GM13976 (cell line): ENCODE measurements around the gene FNDC3B.

Source experiments
- DNase-seq: peaks from one replicate; pipeline ENCODE4 v3.0.0; 2012; ENCODE audit warnings: low spot score
- in situ Hi-C: fragments of 300-500 bp; cut with MboI; formaldehyde crosslinking; loops from one replicate; pipeline ENCODE4 v1.12.0; 2022; ENCODE audit warnings: low sequenced_read_pairs, mixed read lengths, inconsistent platforms; ENCODE audit not compliant: unreplicated experiment
- TF ChIP-seq, protein P1 (sequence below): IDR thresholded peaks from 2 replicates; pipeline ENCODE4 v1.5.1; 2012; ENCODE audit warnings: borderline replicate concordance, mild to moderate bottlenecking; ENCODE audit not compliant: insufficient read depth; ENCODE audit errors: extremely low read depth, missing control alignments, control extremely low read depth

FNDC3B gene

DNA sequence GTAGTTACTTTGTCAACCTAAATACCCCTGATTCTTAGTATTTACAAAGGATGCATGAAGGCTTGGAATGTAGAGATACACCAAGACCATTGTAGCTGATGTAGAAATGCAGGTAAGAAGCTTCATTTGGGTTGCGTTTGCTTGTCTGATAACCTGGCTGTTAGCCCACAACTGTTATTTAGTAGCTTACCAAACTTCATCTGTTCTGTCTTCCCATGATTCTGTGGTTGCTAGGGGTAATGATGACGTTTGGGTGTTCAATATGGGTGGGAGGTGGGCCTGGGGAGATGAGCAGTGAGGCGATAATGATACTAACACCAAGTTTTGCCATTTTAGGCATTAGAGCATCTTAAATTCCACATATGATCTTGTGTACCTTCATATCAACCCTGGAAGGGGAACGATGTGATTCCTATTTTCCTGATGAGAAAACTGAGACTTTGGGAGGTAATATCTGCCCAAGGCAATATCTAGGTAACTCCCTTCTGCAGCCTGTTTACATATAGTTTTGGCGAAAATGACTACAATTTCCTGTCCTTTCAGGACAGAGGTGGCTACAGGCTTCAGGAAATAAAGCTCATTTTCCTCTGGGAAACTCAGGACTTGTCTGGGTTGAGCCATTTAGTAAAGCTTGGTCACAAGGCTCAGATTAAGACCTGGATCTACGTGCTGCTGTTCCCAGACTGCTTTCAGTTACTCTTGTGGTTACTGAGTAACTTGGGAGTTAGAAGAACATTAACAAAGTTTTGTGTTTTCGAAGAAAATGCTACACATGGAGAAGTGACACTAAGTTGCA, 26.8 kb downstream of the FNDC3B start:
- TF ChIP-seq, protein P1, sequence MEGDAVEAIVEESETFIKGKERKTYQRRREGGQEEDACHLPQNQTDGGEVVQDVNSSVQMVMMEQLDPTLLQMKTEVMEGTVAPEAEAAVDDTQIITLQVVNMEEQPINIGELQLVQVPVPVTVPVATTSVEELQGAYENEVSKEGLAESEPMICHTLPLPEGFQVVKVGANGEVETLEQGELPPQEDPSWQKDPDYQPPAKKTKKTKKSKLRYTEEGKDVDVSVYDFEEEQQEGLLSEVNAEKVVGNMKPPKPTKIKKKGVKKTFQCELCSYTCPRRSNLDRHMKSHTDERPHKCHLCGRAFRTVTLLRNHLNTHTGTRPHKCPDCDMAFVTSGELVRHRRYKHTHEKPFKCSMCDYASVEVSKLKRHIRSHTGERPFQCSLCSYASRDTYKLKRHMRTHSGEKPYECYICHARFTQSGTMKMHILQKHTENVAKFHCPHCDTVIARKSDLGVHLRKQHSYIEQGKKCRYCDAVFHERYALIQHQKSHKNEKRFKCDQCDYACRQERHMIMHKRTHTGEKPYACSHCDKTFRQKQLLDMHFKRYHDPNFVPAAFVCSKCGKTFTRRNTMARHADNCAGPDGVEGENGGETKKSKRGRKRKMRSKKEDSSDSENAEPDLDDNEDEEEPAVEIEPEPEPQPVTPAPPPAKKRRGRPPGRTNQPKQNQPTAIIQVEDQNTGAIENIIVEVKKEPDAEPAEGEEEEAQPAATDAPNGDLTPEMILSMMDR: no peak
- in situ Hi-C loops: no loop called here
- no peak for DNase-seq

DNA sequence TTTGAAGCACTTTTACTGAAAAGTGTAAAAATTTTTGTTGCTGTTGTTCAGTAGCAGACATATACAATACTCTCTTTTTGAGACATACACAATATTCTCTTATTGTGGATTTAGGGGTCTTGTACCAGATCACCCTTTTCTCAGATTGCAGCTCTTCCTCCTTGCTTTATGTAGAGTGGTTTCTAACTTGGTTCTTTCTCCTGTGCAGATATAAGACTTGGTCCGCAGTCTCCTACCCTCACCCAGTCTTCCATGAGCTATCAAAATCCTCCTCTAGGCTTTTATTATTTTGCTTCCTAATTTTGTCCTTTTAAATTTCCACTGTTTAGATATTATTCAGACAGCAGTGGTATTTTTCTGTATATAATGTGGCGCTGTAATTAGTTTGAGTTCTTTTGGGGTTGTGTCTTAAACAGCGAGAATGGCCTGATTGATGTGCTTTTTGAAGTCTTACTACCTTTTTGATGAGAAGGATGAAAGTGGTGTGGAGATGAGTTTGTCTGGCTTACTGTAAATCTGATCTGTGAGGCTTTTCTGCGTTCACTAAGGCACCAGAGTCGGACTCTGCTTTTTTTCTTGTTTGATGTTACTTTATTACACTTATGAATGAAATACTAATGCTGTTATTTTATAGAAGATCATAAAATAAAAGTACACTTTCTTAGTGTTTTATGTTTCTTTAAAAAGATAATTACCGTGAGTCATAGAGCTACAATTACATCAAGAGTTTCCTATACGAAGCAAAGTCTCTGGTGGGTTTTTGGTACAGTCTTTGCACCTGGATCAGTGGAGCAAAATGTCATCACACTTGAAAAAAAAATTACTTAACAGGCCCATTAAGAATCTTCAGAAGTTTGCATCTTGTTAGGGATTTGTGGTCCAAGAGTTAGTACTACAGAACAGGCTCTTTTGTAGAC, 27.8 kb downstream of the FNDC3B start:
- TF ChIP-seq, protein P1: no peak
- in situ Hi-C loops: no loop called here
- DNase-seq: no peak

DNA sequence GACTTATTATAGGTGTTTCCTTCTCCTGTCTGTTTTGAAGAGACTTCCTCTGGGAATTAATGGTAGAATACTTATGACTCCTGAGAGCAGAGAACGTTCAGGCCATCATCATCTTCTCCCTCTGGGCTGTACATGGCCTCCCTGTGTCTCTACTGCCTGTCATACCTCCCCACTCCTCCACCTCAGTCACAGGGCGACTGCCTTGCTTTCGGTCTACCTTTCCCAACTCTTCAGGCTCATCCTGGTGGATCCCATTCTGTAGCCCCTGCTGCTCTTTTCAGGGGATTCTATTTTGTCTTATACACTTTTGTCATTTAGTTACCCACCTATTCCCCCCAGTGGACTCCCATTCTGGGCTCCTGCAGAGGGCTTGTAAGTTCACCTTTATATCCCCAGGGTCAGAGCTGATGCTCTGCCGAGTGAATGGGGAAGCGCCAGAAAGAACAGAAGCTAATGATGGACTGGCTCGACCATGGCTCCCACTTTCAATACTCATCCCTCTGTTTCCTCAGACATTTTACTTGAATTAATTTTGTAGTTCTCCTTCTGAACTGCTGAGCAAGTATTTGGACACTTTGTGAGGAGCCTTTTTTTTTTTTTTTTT, 28.6 kb downstream of the FNDC3B start:
- DNase-seq: no peak
- in situ Hi-C loops: no loop called here
- TF ChIP-seq, protein P1: no peak

DNA sequence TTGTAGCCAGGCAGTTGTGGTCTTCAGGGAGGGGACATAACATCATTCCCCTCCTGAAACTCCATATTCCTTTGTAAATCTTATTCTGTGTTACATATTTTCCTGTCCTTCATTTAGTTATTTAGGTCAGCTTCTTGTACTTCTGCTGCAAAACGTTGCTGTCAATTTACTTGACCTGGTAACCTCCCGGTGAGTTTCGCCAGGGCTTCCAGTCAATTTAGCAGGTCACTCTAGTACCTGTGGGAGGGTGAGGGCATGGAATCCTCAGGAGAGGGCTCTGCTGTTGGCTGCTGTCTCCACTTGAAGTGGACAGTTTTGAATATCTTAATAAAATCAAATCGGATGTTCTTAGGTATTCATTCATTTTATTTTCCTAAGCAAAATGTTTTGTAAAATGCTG, 29.6 kb downstream of the FNDC3B start:
- TF ChIP-seq, protein P1: no peak
- DNase-seq: no peak
- in situ Hi-C loops: no loop called here

DNA sequence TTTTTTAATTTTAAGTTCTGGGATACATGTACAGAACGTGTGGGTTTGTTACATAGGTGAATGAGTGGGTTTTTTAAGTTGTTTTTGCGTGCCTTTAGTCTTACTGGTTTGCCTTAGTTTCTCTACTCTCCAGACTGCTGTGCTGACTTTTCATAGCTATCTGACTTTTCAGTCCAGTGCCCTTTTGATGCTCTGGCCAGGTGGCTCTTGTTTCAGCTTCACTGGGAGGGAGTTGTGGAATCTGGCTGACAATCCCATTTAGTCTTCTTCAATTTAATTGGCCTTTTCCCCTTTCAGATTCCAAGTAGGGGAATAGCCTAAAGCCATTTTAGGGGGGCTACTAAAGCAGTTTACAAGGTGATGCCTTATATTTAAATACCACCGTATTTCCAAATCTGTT, 30.1 kb downstream of the FNDC3B start:
- in situ Hi-C loops: no loop called here
- TF ChIP-seq, protein P1: no peak
- DNase-seq: no peak

DNA sequence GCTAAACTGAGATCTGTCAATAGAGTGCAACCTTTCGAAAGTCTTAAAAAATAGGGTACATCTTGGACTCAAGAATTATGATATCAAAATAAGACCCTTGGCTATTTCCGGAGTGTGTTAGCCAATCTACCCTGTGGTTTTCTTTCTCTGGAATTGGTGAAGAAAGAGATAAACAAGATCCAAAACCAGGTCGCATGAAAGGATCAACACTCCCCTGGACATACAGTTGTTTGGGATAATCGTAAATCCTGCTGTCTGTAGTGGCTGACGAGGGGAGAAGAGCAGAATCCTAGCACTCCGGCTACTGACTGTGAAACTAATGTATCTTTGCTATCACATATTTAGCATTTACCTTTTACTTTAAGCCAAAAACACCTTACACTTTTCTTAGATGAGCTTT, 30.9 kb downstream of the FNDC3B start:
- TF ChIP-seq, protein P1: no peak
- in situ Hi-C loops: no loop called here
- no peak for DNase-seq
